GM13977 (cell line): Measurements from ENCODE around the gene SLC14A1.

Source experiments
- DNase-seq: peaks from one replicate; pipeline ENCODE4 v3.0.0; 2012; ENCODE audit warnings: low spot score
- CTCF ChIP-seq: IDR thresholded peaks from 2 replicates; pipeline ENCODE4 v1.5.1; 2012; ENCODE audit warnings: mild to moderate bottlenecking, control low read depth; ENCODE audit not compliant: insufficient read depth; ENCODE audit errors: extremely low read depth, missing control alignments
- in situ Hi-C: fragments of 300-500 bp; cut with MboI; formaldehyde crosslinking; loops from one replicate; pipeline ENCODE4 v1.12.0; 2022; ENCODE audit warnings: low sequenced_read_pairs, low pct_unique_long_range_greater_than_20kb, mixed read lengths, inconsistent platforms; ENCODE audit not compliant: unreplicated experiment

SLC14A1 gene

GRCh38 chr18:45785134-45785533, 61.2 kb downstream of the SLC14A1 start:
- DNase-seq, result no peak
- in situ Hi-C loops, result no loop called here
- TF ChIP-seq CTCF, result no peak

- TF ChIP-seq CTCF, result no peak
- in situ Hi-C loops, result no loop called here
- DNase-seq, result no peak
Measured at GRCh38 chr18:45786941-45787340, 63.0 kb downstream of the SLC14A1 start.

GRCh38 chr18:45787346-45787745, 63.4 kb downstream of the SLC14A1 start:
- no peak for TF ChIP-seq CTCF
- no peak for DNase-seq
- in situ Hi-C loops, result no loop called here

- no peak for DNase-seq
- no peak for TF ChIP-seq CTCF
- in situ Hi-C loops, result no loop called here
Measured at GRCh38 chr18:45788861-45789260, 64.9 kb downstream of the SLC14A1 start.

GRCh38 chr18:45792506-45793263, 68.7 kb downstream of the SLC14A1 start:
- in situ Hi-C loops, result no loop called here
- DNase-seq, result no peak
- TF ChIP-seq CTCF, result no peak

GRCh38 chr18:45793264-45793965, 69.4 kb downstream of the SLC14A1 start:
- no peak for DNase-seq

More at GRCh38 chr18:45793264-45793965, 69.4 kb downstream of the SLC14A1 start:
- TF ChIP-seq CTCF, result no peak
- in situ Hi-C loops, result no loop called here
